ENCODE results near the gene TBC1D17. TPM values are rescaled to one million over a fixed set of nuclear protein-coding genes. Genes with fewer than 3 reads are reported as not detected.

TBC1D17 gene
- total RNA-seq, 2 donors from 2014 or later = 33.0 to 51.4 TPM

DNA sequence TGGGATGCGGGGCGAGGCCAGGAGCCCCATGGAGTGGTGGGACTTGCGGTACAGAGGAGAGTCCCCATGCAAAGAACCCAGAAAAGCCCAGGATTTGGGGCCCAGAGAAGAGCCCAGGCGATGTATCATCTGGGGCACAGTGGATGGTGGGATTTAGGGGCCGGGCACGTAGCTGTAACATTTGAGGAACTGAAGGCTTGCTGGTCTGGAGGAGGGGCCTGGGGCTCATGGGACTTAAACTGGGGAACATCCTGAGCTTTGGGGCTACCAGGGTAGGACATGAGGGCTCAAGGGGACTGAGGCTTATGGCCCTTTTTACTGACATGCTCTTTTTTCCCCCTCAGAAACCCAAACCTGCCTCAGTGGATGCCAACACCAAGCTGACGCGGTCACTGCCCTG is 45.9 kb upstream of the TBC1D17 start:
- intact Hi-C loops (cut with DNase I) = no loop called here
- Histone ChIP-seq H3K9me3 (no peaks in the 10 kb centered on the region), H3K27ac (no peak overlapping the region), H3K27me3 (replicated peaks; ENCODE audit: insufficient read depth) (no peaks in the 10 kb centered on the region), H3K36me3 (peaks cover 4 to 48% of the 10 kb centered on the region in 2 donors), H3K4me3 (no peak overlapping the region), H3K4me1 (replicated peaks) (no peaks in the 10 kb centered on the region)
- TF ChIP-seq, protein P1, sequence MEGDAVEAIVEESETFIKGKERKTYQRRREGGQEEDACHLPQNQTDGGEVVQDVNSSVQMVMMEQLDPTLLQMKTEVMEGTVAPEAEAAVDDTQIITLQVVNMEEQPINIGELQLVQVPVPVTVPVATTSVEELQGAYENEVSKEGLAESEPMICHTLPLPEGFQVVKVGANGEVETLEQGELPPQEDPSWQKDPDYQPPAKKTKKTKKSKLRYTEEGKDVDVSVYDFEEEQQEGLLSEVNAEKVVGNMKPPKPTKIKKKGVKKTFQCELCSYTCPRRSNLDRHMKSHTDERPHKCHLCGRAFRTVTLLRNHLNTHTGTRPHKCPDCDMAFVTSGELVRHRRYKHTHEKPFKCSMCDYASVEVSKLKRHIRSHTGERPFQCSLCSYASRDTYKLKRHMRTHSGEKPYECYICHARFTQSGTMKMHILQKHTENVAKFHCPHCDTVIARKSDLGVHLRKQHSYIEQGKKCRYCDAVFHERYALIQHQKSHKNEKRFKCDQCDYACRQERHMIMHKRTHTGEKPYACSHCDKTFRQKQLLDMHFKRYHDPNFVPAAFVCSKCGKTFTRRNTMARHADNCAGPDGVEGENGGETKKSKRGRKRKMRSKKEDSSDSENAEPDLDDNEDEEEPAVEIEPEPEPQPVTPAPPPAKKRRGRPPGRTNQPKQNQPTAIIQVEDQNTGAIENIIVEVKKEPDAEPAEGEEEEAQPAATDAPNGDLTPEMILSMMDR (IDR thresholded peaks at IDR 0.05) = no peak
- no peak for TF ChIP-seq POLR2AphosphoS5 (IDR thresholded peaks at IDR 0.05)
- no peak for TF ChIP-seq POLR2A (IDR thresholded peaks at IDR 0.05)
- 94% methylated on average over 8 of the region's 8 CpGs for WGBS
- DNase-seq (ENCODE audit: low spot score) = no peak

- no peak overlapping the region for H3K4me3 ChIP-seq
- no peak for DNase-seq (ENCODE audit: low spot score)
- no peaks in the 10 kb centered on the region for H3K27me3 ChIP-seq (replicated peaks; ENCODE audit: insufficient read depth)
- no peaks in the 10 kb centered on the region for H3K9me3 ChIP-seq
- TF ChIP-seq, protein P1 (IDR thresholded peaks at IDR 0.05) = no peak
- TF ChIP-seq POLR2AphosphoS5 (IDR thresholded peaks at IDR 0.05) (no peak), POLR2A (IDR thresholded peaks at IDR 0.05) (no peak)
- H3K4me1 ChIP-seq (replicated peaks) = no peaks in the 10 kb centered on the region
- intact Hi-C loops (cut with DNase I) = no loop called here
- H3K27ac ChIP-seq = no peak overlapping the region
- peaks cover 4 to 52% of the 10 kb centered on the region in 2 donors for H3K36me3 ChIP-seq
- WGBS = 67% methylated on average over 9 of the region's 9 CpGs
These were observed 44.9 kb upstream of the TBC1D17 start for GRCh38 chr19:49832556-49832955.

DNA sequence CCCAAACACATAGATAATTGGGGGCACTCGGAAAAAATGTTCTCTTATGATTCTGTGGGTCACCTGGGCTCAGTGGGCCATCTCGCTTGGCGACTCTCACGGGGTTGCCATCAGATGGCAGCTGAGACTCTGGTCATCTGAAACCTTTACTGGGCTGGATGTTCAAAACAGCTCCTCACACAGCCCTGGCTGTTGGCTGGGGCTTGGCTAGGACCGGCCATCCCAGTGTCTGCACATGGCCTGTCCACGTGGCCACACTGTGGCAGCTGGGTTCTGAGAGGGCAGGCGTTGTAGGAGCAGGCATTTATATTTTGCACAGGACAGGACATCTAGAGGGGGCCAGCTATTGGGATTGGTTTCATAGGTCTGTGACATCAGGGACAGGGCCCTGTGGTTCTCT is 43.9 kb upstream of the TBC1D17 start:
- no peaks in the 10 kb centered on the region for H3K9me3 ChIP-seq
- H3K27me3 ChIP-seq (replicated peaks; ENCODE audit: insufficient read depth) = no peaks in the 10 kb centered on the region
- no peaks in the 10 kb centered on the region for H3K4me1 ChIP-seq (replicated peaks)
- H3K27ac ChIP-seq = no peak overlapping the region
- peaks cover 4 to 48% of the 10 kb centered on the region in 2 donors for H3K36me3 ChIP-seq
- no peak overlapping the region for H3K4me3 ChIP-seq
- no peak for TF ChIP-seq POLR2AphosphoS5 (IDR thresholded peaks at IDR 0.05)
- TF ChIP-seq, protein P1 (IDR thresholded peaks at IDR 0.05) = no peak
- no peak for TF ChIP-seq POLR2A (IDR thresholded peaks at IDR 0.05)
- WGBS = 91% methylated on average over 7 of the region's 7 CpGs
- DNase-seq (ENCODE audit: low spot score) = no peak
- intact Hi-C loops (cut with DNase I) = no loop called here

GRCh38 chr19:49835562-49835961 is 41.9 kb upstream of the TBC1D17 start:
- peaks cover 4 to 47% of the 10 kb centered on the region in 2 donors for H3K36me3 ChIP-seq
- intact Hi-C loops (cut with DNase I) = no loop called here
- H3K4me3 ChIP-seq = no peak overlapping the region
- H3K27me3 ChIP-seq (replicated peaks; ENCODE audit: insufficient read depth) = no peaks in the 10 kb centered on the region
- no peaks in the 10 kb centered on the region for H3K4me1 ChIP-seq (replicated peaks)
- H3K27ac ChIP-seq = no peak overlapping the region
- 96% methylated on average over 11 of the region's 12 CpGs for WGBS
- no peak for DNase-seq (ENCODE audit: low spot score)
- H3K9me3 ChIP-seq = no peaks in the 10 kb centered on the region
- TF ChIP-seq POLR2A (IDR thresholded peaks at IDR 0.05) (no peak), POLR2AphosphoS5 (IDR thresholded peaks at IDR 0.05) (no peak)
- TF ChIP-seq, protein P1 (IDR thresholded peaks at IDR 0.05) = no peak

DNA sequence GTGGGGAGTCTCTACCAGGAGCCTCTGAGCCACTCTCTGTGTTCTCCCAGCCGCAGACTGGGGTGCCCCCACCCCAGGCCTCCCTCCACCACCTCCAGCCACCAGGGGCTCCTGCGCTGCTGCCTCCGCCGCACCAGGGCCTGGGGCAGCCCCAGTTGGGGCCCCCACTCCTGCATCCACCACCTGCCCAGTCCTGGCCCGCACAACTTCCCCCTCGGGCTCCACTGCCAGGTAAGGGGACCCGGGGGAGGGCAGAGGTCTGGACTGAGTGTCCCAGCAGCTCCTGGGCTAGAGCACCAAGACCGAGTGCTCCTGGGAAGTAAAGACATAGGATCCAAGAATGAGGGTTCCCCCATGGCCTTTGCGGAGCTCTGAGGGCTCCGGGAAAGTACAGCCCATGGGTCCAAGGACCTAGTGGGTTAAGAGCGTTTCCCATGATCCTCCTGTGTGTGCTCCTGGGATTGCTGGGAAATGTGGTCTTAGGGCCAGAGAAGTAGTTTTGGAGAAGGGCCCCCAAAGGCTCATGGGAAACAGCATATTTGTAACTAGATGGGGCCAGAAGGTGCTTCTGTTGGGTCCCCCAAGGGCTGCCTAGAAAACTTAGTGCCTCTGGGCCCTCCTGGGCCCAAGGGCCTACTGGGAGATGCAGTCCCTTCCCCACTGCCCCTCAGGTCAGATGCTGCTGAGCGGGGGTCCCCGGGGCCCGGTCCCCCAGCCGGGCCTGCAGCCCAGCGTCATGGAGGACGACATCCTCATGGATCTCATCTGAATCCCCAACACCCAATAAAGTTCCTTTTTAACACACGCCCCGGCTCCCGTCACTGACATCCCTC is 41.1 kb upstream of the TBC1D17 start:
- Histone ChIP-seq H3K4me3 (no peak overlapping the region), H3K4me1 (replicated peaks) (no peaks in the 10 kb centered on the region), H3K27me3 (replicated peaks; ENCODE audit: insufficient read depth) (no peaks in the 10 kb centered on the region), H3K36me3 (peaks cover 4 to 47% of the 10 kb centered on the region in 2 donors), H3K9me3 (no peaks in the 10 kb centered on the region), H3K27ac (no peak overlapping the region)
- 92% methylated on average over 20 of the region's 20 CpGs for WGBS
- intact Hi-C loops (cut with DNase I) = no loop called here
- no peak for DNase-seq (ENCODE audit: low spot score)
- TF ChIP-seq POLR2A (IDR thresholded peaks at IDR 0.05) (no peak), POLR2AphosphoS5 (IDR thresholded peaks at IDR 0.05) (no peak)
- TF ChIP-seq, protein P1 (IDR thresholded peaks at IDR 0.05) = no peak
